HCT116 (cell line): Measurements from ENCODE around the gene CPT1A. TPM values are rescaled to one million over a fixed set of nuclear protein-coding genes. Genes with fewer than 3 reads are reported as not detected.

ENCODE experiments used
- ATAC-seq: fragments of 200-7000 bp; cut with Tn5 transposase; 2 replicates; pipeline ENCODE4 v1.9.1; 2020; ENCODE audit warnings: mild to moderate bottlenecking, moderate library complexity
- BruUV-seq: library from RNA; stranded (reverse); fragments of 400-500 nt; replicated peaks from 2 replicates; lab custom pipeline; 2021; lab: Mats Ljungman, UMichigan
- CTCF ChIA-PET: fragments of 300-600 bp; sonication (Branson Sonifier 250); formaldehyde crosslinking; loops from one replicate; lab custom pipeline; 2021; ENCODE audit warnings: antibody characterized with exemption; lab: Charles Lee
- POLR2A ChIA-PET: fragments of 300-600, 350-600 bp; sonication (Branson Sonifier 250); formaldehyde crosslinking; loops from one replicate; lab custom pipeline; 2021; ENCODE audit warnings: antibody characterized with exemption; lab: Charles Lee
- RAD21 ChIA-PET, 2 experiments: fragments of 300-600 bp; sonication (Branson Sonifier 250); formaldehyde crosslinking; loops; one replicate each; lab custom pipeline; 2023; ENCODE audit warnings: low total read pairs in 2 of 2; ENCODE audit not compliant: uncharacterized antibody in 2 of 2, unreplicated experiment in 2 of 2, low non-redundant PET in 1 of 2; lab: Charles Lee
- DNase-seq: peaks from one replicate; pipeline ENCODE4 v3.0.0-alpha.2; 2010; ENCODE audit warnings: low read depth, low spot score
- H2AFZ ChIP-seq: fragments of 200-600 bp; shearing (Covaris generic), sonication (generic); 2 replicates; pipeline ENCODE4 v1.6.1; 2017; ENCODE audit warnings: low read depth, mixed run types, mixed read lengths, antibody characterized with exemption, low read length; ENCODE audit not compliant: poor library complexity, severe bottlenecking
- H3K27ac ChIP-seq: 2 replicates; pipeline ENCODE4 v1.5.1; 2012; ENCODE audit warnings: low read depth, low read length
- H3K27me3 ChIP-seq: fragments of 200-600 bp; sonication (generic); 2 replicates; pipeline ENCODE4 v1.6.1; 2016; ENCODE audit warnings: mixed run types, low read length, mixed read lengths; ENCODE audit not compliant: insufficient read depth
- H3K36me3 ChIP-seq, 2 experiments: fragments of 200-500 bp in 1 of 2; fragments of 200-600 bp in 1 of 2; sonication (Bioruptor generic) in 1 of 2; sonication (generic) in 1 of 2; 2 replicates each; pipeline versions ENCODE4 v1.5.1 to v1.6.1; 2014 to 2016; ENCODE audit warnings: low read length in 2 of 2, inconsistent platforms in 1 of 2, mixed read lengths in 1 of 2, mixed run types in 1 of 2; ENCODE audit not compliant: insufficient read depth in 2 of 2, control insufficient read depth in 1 of 2
- H3K4me1 ChIP-seq, 2 experiments: fragments of 200-600 bp in 1 of 2; sonication (generic) in 1 of 2; 2 replicates each; pipeline versions ENCODE4 v1.5.1 to v1.6.1; 2012 to 2017; ENCODE audit warnings: low read length in 2 of 2, inconsistent platforms in 1 of 2, mild to moderate bottlenecking in 1 of 2, mixed read lengths in 1 of 2, mixed run types in 1 of 2, moderate library complexity in 1 of 2; ENCODE audit not compliant: insufficient read depth in 2 of 2, control insufficient read depth in 1 of 2
- H3K4me2 ChIP-seq: fragments of 200-600 bp; sonication (generic); 2 replicates; pipeline ENCODE4 v1.6.1; 2017; ENCODE audit warnings: mixed run types, low read length, mixed read lengths
- H3K4me3 ChIP-seq, 2 experiments: fragments of 200-600 bp in 1 of 2; sonication (generic) in 1 of 2; replicated peaks in 1 of 2; 2 replicates each; pipeline ENCODE4 v1.5.1; 2011 to 2016; ENCODE audit warnings: low read length in 2 of 2, control low read depth in 1 of 2, low read depth in 1 of 2, mild to moderate bottlenecking in 1 of 2, mixed read lengths in 1 of 2, mixed run types in 1 of 2
- H3K79me2 ChIP-seq: fragments of 200-600 bp; sonication (generic); 2 replicates; pipeline ENCODE4 v1.6.1; 2017; ENCODE audit warnings: mild to moderate bottlenecking, mixed run types, low read length, moderate library complexity, mixed read lengths; ENCODE audit not compliant: insufficient read depth
- H3K9ac ChIP-seq: fragments of 200-600 bp; sonication (generic); 2 replicates; pipeline ENCODE4 v1.6.1; 2016; ENCODE audit warnings: low read length, mixed read lengths
- H3K9me2 ChIP-seq: fragments of 200-600 bp; sonication (generic), shearing (Covaris generic); 2 replicates; pipeline ENCODE4 v1.6.1; 2017; ENCODE audit warnings: mixed run types, mild to moderate bottlenecking, moderate library complexity; ENCODE audit not compliant: insufficient read depth
- H3K9me3 ChIP-seq, 2 experiments: fragments of 200-500 bp in 1 of 2; fragments of 200-600 bp in 1 of 2; sonication (Bioruptor generic) in 1 of 2; sonication (generic) in 1 of 2; 2 replicates each; pipeline ENCODE4 v1.6.1; 2014 to 2017; ENCODE audit warnings: low read length in 2 of 2, mixed read lengths in 2 of 2, inconsistent platforms in 1 of 2, low read depth in 1 of 2, mild to moderate bottlenecking in 1 of 2, mixed run types in 1 of 2, moderate library complexity in 1 of 2; ENCODE audit not compliant: control insufficient read depth in 1 of 2, insufficient read depth in 1 of 2
- H4K20me1 ChIP-seq: fragments of 200-600 bp; sonication (generic), shearing (Covaris generic); 2 replicates; pipeline ENCODE4 v1.6.1; 2017; ENCODE audit warnings: mixed run types, mild to moderate bottlenecking, moderate library complexity; ENCODE audit not compliant: insufficient read depth
- CEBPB ChIP-seq: IDR thresholded peaks from 2 replicates; pipeline ENCODE4 v1.6.1; 2012; ENCODE audit warnings: low read depth
- EZH2 ChIP-seq: fragments of 200-600 bp; sonication (generic); IDR thresholded peaks from 2 replicates; pipeline ENCODE4 v1.6.1; 2017; ENCODE audit warnings: antibody characterized with exemption, mixed run types
- FOSL1 ChIP-seq: IDR thresholded peaks from 2 replicates; pipeline ENCODE4 v1.6.1; 2012; ENCODE audit warnings: low read depth
- MAX ChIP-seq: IDR thresholded peaks from 2 replicates; pipeline ENCODE4 v1.6.1; 2012
- REST ChIP-seq: IDR thresholded peaks from 2 replicates; pipeline ENCODE4 v1.6.1; 2012; ENCODE audit warnings: low read depth
- SIN3A ChIP-seq: IDR thresholded peaks from 2 replicates; pipeline ENCODE4 v1.6.1; 2012; ENCODE audit warnings: low read depth
- ZFX ChIP-seq: fragments of 450-650 bp; IDR thresholded peaks from 2 replicates; pipeline ENCODE4 v1.6.1; 2017
- intact Hi-C: fragments of 100-400 bp; cut with micrococcal nuclease; formaldehyde crosslinking; loops from 2 replicates; pipeline ENCODE4 v1.10.0; 2022
- total RNA-seq: library from RNA; stranded (reverse); gene quantifications from one replicate; pipeline ENCODE4 v1.2.1, GENCODE V29; 2021; ENCODE audit not compliant: unreplicated experiment
- TF ChIP-seq, protein P1 (sequence below): IDR thresholded peaks from 2 replicates; pipeline ENCODE4 v1.6.1; 2011; ENCODE audit warnings: mild to moderate bottlenecking, low read length, moderate library complexity; ENCODE audit not compliant: insufficient replicate concordance; ENCODE audit errors: extremely low read depth

The CPT1A gene
- total RNA-seq, 1 experiment from 2014 or later: 54.4 TPM

DNA sequence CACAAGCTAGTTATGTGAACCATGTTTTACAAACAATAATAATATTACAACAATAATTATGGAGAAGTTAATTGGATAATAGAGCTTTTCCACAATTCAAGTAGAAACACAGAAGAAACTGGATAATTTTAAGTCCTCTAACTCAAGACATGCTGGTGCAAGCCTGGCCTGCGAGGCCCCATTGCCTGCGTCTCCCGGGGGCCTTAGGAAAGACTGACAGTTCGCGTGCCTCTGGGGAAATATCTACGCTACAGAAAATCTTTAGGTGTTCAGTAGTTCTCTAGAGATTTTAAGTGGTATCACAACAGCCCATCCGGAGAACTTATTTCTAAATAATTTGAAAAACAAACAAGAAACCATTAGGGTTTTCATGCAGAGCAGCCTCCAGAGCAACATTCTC lies 134.2 kb downstream of the CPT1A start:
- BruUV-seq: no TSS peak
- no peak for TF ChIP-seq MAX
- no peak for TF ChIP-seq EZH2
- no peak for TF ChIP-seq FOSL1
- TF ChIP-seq, protein P1, sequence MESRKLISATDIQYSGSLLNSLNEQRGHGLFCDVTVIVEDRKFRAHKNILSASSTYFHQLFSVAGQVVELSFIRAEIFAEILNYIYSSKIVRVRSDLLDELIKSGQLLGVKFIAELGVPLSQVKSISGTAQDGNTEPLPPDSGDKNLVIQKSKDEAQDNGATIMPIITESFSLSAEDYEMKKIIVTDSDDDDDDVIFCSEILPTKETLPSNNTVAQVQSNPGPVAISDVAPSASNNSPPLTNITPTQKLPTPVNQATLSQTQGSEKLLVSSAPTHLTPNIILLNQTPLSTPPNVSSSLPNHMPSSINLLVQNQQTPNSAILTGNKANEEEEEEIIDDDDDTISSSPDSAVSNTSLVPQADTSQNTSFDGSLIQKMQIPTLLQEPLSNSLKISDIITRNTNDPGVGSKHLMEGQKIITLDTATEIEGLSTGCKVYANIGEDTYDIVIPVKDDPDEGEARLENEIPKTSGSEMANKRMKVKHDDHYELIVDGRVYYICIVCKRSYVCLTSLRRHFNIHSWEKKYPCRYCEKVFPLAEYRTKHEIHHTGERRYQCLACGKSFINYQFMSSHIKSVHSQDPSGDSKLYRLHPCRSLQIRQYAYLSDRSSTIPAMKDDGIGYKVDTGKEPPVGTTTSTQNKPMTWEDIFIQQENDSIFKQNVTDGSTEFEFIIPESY: no peak
- TF ChIP-seq, all 23 proteins: peak for 0
- ChIA-PET RAD21 (no interaction called here), POLR2A (no interaction called here), CTCF (no interaction called here)
- no peaks in the 10 kb centered on the region for H3K9me3 ChIP-seq
- no peak for DNase-seq
- H3K9me2 ChIP-seq: no peaks in the 10 kb centered on the region
- no peak overlapping the region for H2AFZ ChIP-seq
- no peak overlapping the region for H3K4me2 ChIP-seq
- H3K27ac ChIP-seq: no peak overlapping the region
- no peak overlapping the region for H3K4me3 ChIP-seq
- H3K36me3 ChIP-seq: no peaks in the 10 kb centered on the region
- intact Hi-C loops: no loop called here
- H3K27me3 ChIP-seq: no peaks in the 10 kb centered on the region
- H4K20me1 ChIP-seq: no peaks in the 10 kb centered on the region
- H3K4me1 ChIP-seq: no peaks in the 10 kb centered on the region
- H3K79me2 ChIP-seq: no peaks in the 10 kb centered on the region
- H3K9ac ChIP-seq: no peak overlapping the region
- ATAC-seq: no peak

DNA sequence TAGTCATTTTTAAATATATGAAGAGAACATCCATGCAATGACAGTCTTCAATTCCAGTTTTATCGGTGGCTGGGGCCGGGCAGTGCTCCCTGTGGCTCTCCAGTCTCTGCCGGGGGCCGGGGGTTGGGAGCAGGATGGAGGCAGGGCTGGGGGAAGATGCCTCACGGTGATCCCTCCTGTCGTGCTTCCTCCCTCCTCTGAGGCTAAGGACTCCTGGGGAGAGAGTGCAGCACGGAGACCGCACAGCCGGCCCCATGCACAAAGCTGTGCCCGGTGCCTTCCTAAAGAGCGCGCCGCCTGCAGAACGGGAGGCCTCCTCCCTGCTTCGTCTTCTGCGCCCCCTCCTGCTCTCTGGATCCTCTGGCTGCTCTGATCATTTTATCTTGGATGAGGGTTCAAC lies 136.8 kb downstream of the CPT1A start:
- ATAC-seq: no peak
- intact Hi-C loops: no loop called here
- no peak overlapping the region for H3K4me2 ChIP-seq
- H3K9me3 ChIP-seq: no peaks in the 10 kb centered on the region
- POLR2A ChIA-PET: no interaction called here
- TF ChIP-seq CEBPB (no peak), REST (no peak), SIN3A (no peak), ZFX (no peak)
- TF ChIP-seq, all 23 proteins: peak for 0
- ChIA-PET CTCF (no interaction called here), RAD21 (no interaction called here)
- no peaks in the 10 kb centered on the region for H3K79me2 ChIP-seq
- no peaks in the 10 kb centered on the region for H3K4me1 ChIP-seq
- BruUV-seq: no TSS peak
- no peak overlapping the region for H3K4me3 ChIP-seq
- H2AFZ ChIP-seq: no peak overlapping the region
- H3K9me2 ChIP-seq: no peaks in the 10 kb centered on the region
- no peak overlapping the region for H3K27ac ChIP-seq
- H3K27me3 ChIP-seq: no peaks in the 10 kb centered on the region
- DNase-seq: no peak
- no peaks in the 10 kb centered on the region for H4K20me1 ChIP-seq
- no peak overlapping the region for H3K9ac ChIP-seq
- no peaks in the 10 kb centered on the region for H3K36me3 ChIP-seq
